ENCODE results near the gene PPP5C. TPM values are rescaled to one million over a fixed set of nuclear protein-coding genes. Genes with fewer than 3 reads are reported as not detected.
"Not testable (repeated sequence)": the region's sequence is repeated elsewhere in the genome, so short reads cannot be mapped to it uniquely, and the experiment has no call there.

The PPP5C gene
- total and polyA plus RNA-seq, 3 donors from 2014 or later = 49.1 to 72.8 (median 71.7) TPM

DNA sequence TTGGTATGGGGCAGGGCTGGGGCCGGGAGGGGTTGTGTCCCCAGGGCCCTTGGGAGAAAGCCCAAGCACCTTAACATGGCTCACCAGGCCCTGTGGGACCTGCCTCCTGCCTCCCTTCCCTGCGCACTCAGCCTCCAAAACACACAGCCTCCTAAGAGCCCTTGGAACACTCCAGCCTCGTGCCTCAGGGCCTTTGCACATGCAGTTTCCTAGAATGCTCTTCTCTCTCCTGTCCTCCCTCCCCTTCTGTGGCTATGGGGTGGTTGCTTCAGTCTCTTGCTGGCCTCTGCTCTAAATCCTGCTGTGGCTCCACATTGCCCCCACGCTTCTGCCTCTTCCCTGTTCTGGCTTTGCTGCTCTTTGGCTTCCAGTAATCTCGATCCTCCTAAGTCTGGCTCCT lies 26.3 kb upstream of the PPP5C start:
- no peak overlapping the region for H3K27ac ChIP-seq
- H3K9me3 ChIP-seq = no peaks in the 10 kb centered on the region
- no peaks in the 10 kb centered on the region for H3K4me1 ChIP-seq
- WGBS, 2 donors = 92 to 99% methylated on average over 4 to 5 of the region's 5 CpGs
- DNase-seq = no peak
- TF ChIP-seq, protein P1, sequence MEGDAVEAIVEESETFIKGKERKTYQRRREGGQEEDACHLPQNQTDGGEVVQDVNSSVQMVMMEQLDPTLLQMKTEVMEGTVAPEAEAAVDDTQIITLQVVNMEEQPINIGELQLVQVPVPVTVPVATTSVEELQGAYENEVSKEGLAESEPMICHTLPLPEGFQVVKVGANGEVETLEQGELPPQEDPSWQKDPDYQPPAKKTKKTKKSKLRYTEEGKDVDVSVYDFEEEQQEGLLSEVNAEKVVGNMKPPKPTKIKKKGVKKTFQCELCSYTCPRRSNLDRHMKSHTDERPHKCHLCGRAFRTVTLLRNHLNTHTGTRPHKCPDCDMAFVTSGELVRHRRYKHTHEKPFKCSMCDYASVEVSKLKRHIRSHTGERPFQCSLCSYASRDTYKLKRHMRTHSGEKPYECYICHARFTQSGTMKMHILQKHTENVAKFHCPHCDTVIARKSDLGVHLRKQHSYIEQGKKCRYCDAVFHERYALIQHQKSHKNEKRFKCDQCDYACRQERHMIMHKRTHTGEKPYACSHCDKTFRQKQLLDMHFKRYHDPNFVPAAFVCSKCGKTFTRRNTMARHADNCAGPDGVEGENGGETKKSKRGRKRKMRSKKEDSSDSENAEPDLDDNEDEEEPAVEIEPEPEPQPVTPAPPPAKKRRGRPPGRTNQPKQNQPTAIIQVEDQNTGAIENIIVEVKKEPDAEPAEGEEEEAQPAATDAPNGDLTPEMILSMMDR (IDR thresholded peaks at IDR 0.05) = no peak
- TF ChIP-seq POLR2A (IDR thresholded peaks at IDR 0.05) = no peak
- H3K4me3 ChIP-seq = no peak overlapping the region
- intact Hi-C loops (cut with DNase I; ENCODE audit: low total_unique reads) = no loop called here
- no peaks in the 10 kb centered on the region for H3K36me3 ChIP-seq (ENCODE audit: low read depth, missing control alignments)
- H3K27me3 ChIP-seq = no peaks in the 10 kb centered on the region

DNA sequence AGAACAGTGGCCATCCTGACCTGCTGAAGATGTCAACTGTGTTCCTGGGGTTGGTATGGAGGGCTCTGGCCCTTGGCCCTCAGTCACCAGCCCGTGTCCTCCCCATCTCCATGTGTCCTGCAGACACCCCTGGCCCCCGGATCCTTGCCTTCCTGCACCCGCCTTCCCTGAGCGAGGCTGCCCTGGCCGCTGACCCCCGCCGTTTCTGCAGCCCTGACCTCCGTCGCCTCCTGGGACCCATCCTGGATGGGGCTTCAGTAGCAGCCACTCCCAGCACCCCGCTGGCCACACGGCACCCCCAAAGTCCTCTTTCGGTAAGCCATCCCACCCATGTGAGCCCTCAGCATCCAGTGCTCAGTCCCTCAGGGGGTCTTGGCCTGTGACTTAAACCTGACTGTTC lies 25.2 kb upstream of the PPP5C start:
- 84 to 90% methylated on average over 12 of the region's 12 CpGs for WGBS, 2 donors

DNA sequence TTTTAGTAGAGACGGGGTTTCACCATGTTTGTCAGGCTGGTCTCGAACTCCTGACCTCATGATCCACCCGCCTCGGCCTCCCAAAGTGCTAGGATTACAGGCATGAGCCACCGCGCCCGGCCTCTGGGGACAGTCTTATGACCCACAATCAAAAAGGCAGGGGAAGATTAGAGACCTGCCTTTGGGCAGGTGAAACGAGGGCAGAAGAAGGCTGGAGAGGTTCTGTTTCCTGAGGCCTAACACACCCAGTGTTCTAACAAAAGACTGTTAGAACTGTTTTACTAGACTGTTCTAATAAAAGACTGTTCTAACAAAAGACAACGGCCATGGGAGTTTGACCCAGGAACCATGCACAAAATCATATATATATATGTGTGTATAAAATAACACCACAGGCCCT lies 23.7 kb upstream of the PPP5C start:
- H3K27me3 ChIP-seq; H3K4me3 ChIP-seq; intact Hi-C loops (cut with DNase I; ENCODE audit: low total_unique reads); DNase-seq; H3K36me3 ChIP-seq (ENCODE audit: low read depth, missing control alignments); H3K27ac ChIP-seq; H3K4me1 ChIP-seq; H3K9me3 ChIP-seq: not testable (repeated sequence)
- 89 to 94% methylated on average over 9 of the region's 9 CpGs for WGBS, 2 donors

More for the DNA sequence above, 25.2 kb upstream of the PPP5C start:
- Histone ChIP-seq H3K4me1 (no peaks in the 10 kb centered on the region), H3K27me3 (no peaks in the 10 kb centered on the region), H3K27ac (no peak overlapping the region), H3K4me3 (no peak overlapping the region), H3K9me3 (no peaks in the 10 kb centered on the region), H3K36me3 (ENCODE audit: low read depth, missing control alignments) (no peaks in the 10 kb centered on the region)
- no peak for TF ChIP-seq POLR2A (IDR thresholded peaks at IDR 0.05)
- TF ChIP-seq, protein P1 (IDR thresholded peaks at IDR 0.05) = no peak
- DNase-seq = no peak
- intact Hi-C loops (cut with DNase I; ENCODE audit: low total_unique reads) = no loop called here

DNA sequence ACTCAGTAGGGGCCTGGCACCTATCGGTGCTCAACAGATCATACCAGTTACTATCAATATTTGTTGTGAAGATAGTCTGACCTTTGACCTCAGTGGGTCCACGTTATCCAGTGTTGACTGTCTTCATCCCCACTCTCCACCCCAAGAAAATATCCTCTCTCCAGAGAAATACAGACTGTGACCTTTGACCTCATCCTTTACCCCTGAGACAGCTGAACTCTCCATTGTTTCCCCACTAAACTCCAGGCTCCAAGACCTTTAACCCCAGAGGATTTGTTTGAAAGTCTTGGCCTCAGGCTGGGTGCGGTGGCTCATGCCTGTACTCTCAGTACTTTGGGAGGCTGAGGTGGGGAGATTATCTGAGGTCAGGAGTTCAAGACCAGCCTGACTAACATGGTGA lies 22.6 kb upstream of the PPP5C start:
- H3K9me3 ChIP-seq = no peaks in the 10 kb centered on the region
- no peaks in the 10 kb centered on the region for H3K4me1 ChIP-seq
- no peak overlapping the region for H3K4me3 ChIP-seq
- H3K36me3 ChIP-seq (ENCODE audit: low read depth, missing control alignments) = no peaks in the 10 kb centered on the region
- TF ChIP-seq, protein P1 (IDR thresholded peaks at IDR 0.05) = no peak
- no peak for TF ChIP-seq POLR2A (IDR thresholded peaks at IDR 0.05)
- H3K27me3 ChIP-seq = no peaks in the 10 kb centered on the region
- intact Hi-C loops (cut with DNase I; ENCODE audit: low total_unique reads) = no loop called here
- WGBS, 2 donors = 78 to 82% methylated on average over 2 to 3 of the region's 3 CpGs
- H3K27ac ChIP-seq = no peak overlapping the region
- DNase-seq = no peak

DNA sequence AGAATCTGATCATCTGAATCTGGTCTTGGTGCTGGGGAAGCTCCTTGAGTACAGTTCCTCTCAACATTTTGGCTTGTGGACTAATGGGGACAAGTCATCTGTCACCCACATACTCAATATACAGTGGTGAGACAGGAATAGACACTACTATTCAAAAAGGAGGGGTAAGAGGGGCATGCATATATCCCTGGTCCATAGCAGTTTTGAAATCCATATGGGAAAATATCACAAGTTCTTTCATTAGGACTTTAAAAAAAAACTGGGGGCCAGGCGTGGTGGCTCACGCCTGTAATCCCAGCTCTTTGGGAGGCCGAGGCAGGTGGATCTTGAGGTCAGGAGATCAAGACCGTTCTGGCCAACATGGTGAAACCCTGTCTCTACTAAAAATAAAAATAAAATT lies 20.3 kb upstream of the PPP5C start:
- no peak overlapping the region for H3K4me3 ChIP-seq
- intact Hi-C loops (cut with DNase I; ENCODE audit: low total_unique reads) = no loop called here
- no peak overlapping the region for H3K27ac ChIP-seq
- no peaks in the 10 kb centered on the region for H3K27me3 ChIP-seq
- no peak for DNase-seq
- WGBS, 2 donors = 93 to 95% methylated on average over 4 of the region's 4 CpGs
- H3K4me1 ChIP-seq = no peaks in the 10 kb centered on the region
- no peaks in the 10 kb centered on the region for H3K36me3 ChIP-seq (ENCODE audit: low read depth, missing control alignments)
- TF ChIP-seq POLR2A (IDR thresholded peaks at IDR 0.05) = no peak
- TF ChIP-seq, protein P1 (IDR thresholded peaks at IDR 0.05) = no peak
- no peaks in the 10 kb centered on the region for H3K9me3 ChIP-seq
